Measurements from ENCODE around the gene FIGNL2. TPM values are rescaled to one million over a fixed set of nuclear protein-coding genes. Genes with fewer than 3 reads are reported as not detected.

Gene FIGNL2
- total RNA-seq, 1 donor from 2014 or later: 9.3 TPM

DNA sequence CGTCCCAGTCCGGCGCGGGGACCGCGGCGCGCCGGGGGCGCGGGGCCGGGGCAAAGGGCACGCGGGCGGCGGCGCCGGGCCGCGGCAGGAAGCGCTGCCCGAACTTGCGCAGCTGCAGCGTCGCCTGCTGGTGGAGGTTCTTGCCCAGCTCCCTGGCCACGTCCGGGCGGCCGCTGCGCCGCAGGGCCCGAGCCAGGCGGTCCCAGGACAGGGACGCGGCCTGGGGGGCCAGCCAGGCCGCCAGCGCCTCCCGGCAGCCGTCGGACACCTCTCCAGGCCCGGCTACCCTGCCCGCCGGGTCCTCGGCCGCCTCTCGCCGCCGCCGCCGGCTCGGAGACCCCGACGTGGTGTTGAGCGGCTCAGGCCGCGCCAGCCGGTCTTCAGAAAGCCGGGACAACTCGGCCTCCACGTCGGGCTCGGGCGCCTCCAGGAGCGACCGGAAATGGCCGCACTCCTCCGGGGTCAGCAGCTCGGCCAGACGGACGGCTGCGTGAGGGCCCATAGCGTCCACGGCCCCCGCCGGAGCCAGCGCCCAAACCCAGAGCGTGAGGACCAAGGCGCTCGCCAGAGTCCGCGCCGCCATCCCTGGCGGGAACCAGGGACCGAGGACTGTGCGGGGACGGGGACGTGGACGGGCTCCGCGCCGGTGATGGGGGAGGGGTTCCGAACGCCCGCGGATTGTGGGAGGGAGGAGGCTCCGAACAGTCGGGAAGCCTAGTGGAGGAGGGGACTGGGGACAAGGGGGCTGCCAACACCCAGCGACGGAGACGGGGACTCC lies 34.0 kb downstream of the FIGNL2 start:
- Histone ChIP-seq H3F3A (ENCODE audit: low read depth) (peaks cover 32% of the 10 kb centered on the region), H3K4me1 (no peaks in the 10 kb centered on the region), H2AFZ (replicated peaks) (peak overlapping the region; percentile 70), H3K4me2 (peak overlapping the region; percentile 81), H3K27ac (no peak overlapping the region), H3K36me3 (no peaks in the 10 kb centered on the region), H3K4me3 (peak overlapping the region; percentile 60), H3K9ac (peak overlapping the region; percentile 6), H4K20me1 (ENCODE audit: low read depth) (peaks cover 23% of the 10 kb centered on the region), H3K27me3 (peaks cover 31% of the 10 kb centered on the region), H3K9me3 (ENCODE audit: low read depth) (no peaks in the 10 kb centered on the region), H3K79me2 (ENCODE audit: low read depth) (no peaks in the 10 kb centered on the region)
- DNase-seq (ENCODE audit: low spot score): peak; percentile 92
- Mint-ChIP-seq H3K9me3 (no peaks in the 10 kb centered on the region), H3K36me3 (peaks cover 4% of the 10 kb centered on the region), H3K4me3 (peak overlapping the region; percentile 83), H3K4me1 (peaks cover 23% of the 10 kb centered on the region), H3K27me3 (ENCODE audit: insufficient read depth, low read depth) (peaks cover 33% of the 10 kb centered on the region), H3K27ac (no peak overlapping the region)
- peak; percentile 43 for TF ChIP-seq EZH2phosphoT487 (IDR thresholded peaks at IDR 0.05)
- TF ChIP-seq, protein P1, sequence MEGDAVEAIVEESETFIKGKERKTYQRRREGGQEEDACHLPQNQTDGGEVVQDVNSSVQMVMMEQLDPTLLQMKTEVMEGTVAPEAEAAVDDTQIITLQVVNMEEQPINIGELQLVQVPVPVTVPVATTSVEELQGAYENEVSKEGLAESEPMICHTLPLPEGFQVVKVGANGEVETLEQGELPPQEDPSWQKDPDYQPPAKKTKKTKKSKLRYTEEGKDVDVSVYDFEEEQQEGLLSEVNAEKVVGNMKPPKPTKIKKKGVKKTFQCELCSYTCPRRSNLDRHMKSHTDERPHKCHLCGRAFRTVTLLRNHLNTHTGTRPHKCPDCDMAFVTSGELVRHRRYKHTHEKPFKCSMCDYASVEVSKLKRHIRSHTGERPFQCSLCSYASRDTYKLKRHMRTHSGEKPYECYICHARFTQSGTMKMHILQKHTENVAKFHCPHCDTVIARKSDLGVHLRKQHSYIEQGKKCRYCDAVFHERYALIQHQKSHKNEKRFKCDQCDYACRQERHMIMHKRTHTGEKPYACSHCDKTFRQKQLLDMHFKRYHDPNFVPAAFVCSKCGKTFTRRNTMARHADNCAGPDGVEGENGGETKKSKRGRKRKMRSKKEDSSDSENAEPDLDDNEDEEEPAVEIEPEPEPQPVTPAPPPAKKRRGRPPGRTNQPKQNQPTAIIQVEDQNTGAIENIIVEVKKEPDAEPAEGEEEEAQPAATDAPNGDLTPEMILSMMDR (IDR thresholded peaks at IDR 0.05): peak; percentile 64
- TF ChIP-seq EZH2 (IDR thresholded peaks at IDR 0.05): peak; percentile 74

DNA sequence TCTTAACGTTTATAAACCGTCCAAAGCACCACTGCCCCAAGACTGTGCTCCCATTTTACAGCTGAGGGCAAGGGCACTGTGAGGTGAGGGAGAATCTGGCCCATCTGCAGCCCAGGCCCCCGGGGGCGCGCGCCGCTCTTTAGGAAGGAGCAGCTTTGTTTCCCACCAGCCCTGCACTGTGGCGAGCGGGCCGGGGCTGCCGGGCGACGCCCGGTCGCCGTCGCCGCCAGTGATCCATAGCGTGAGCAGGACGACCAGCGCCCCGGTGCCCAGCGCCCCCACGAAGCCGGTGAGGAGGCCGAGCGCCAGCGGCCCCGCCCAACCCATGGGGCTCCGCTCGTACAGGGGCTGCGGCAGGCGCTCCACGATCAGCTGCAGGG lies 34.6 kb downstream of the FIGNL2 start:
- H3K4me1 ChIP-seq: no peaks in the 10 kb centered on the region
- no peak overlapping the region for H3K9ac ChIP-seq
- H3K4me3 ChIP-seq: peak overlapping the region; percentile 60
- peak overlapping the region; percentile 66 for H3K4me3 Mint-ChIP-seq
- no peak overlapping the region for H3K27ac Mint-ChIP-seq
- peaks cover 30% of the 10 kb centered on the region for H3F3A ChIP-seq (ENCODE audit: low read depth)
- H3K9me3 ChIP-seq (ENCODE audit: low read depth): no peaks in the 10 kb centered on the region
- peaks cover 33% of the 10 kb centered on the region for H3K27me3 Mint-ChIP-seq (ENCODE audit: insufficient read depth, low read depth)
- TF ChIP-seq, protein P1 (IDR thresholded peaks at IDR 0.05): no peak
- no peak for TF ChIP-seq EZH2phosphoT487 (IDR thresholded peaks at IDR 0.05)
- TF ChIP-seq EZH2 (IDR thresholded peaks at IDR 0.05): no peak
- H3K79me2 ChIP-seq (ENCODE audit: low read depth): no peaks in the 10 kb centered on the region
- peaks cover 23% of the 10 kb centered on the region for H3K4me1 Mint-ChIP-seq
- peaks cover 4% of the 10 kb centered on the region for H3K36me3 Mint-ChIP-seq
- peak overlapping the region; percentile 13 for H2AFZ ChIP-seq (replicated peaks)
- peak overlapping the region; percentile 81 for H3K4me2 ChIP-seq
- no peak for DNase-seq (ENCODE audit: low spot score)
- no peak overlapping the region for H3K27ac ChIP-seq
- H4K20me1 ChIP-seq (ENCODE audit: low read depth): peaks cover 17% of the 10 kb centered on the region
- peaks cover 31% of the 10 kb centered on the region for H3K27me3 ChIP-seq
- no peaks in the 10 kb centered on the region for H3K36me3 ChIP-seq
- no peaks in the 10 kb centered on the region for H3K9me3 Mint-ChIP-seq

DNA sequence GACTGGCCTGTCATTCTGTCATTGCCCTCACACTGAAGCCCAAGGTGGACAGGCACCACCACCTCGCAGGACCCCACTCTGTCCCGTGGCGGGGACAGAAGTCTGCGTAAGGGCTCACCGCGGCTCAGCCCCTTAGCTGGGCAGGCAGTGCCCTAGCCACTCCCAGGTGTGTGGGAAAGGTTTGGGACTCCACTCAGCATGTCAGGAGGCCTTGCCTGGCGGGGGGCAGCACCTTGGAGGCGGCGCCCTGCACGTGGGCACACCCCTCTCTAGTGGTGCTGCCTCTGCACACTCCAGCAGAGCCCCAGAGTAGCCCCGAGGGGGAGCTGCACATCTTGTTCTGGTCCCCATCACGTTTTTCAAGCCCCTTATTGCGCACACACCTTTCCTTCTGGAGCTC lies 35.6 kb downstream of the FIGNL2 start:
- H3K27me3 ChIP-seq: peaks cover 31% of the 10 kb centered on the region
- H3F3A ChIP-seq (ENCODE audit: low read depth): peaks cover 30% of the 10 kb centered on the region
- no peak overlapping the region for H3K27ac ChIP-seq
- Mint-ChIP-seq H3K27ac (no peak overlapping the region), H3K9me3 (no peaks in the 10 kb centered on the region), H3K4me1 (peaks cover 25% of the 10 kb centered on the region), H3K36me3 (peaks cover 4% of the 10 kb centered on the region), H3K27me3 (ENCODE audit: insufficient read depth, low read depth) (peaks cover 31% of the 10 kb centered on the region), H3K4me3 (peak overlapping the region; percentile 73)
- H4K20me1 ChIP-seq (ENCODE audit: low read depth): peaks cover 10% of the 10 kb centered on the region
- H3K4me1 ChIP-seq: no peaks in the 10 kb centered on the region
- TF ChIP-seq EZH2 (IDR thresholded peaks at IDR 0.05) (no peak), EZH2phosphoT487 (IDR thresholded peaks at IDR 0.05) (no peak)
- TF ChIP-seq, protein P1 (IDR thresholded peaks at IDR 0.05): no peak
- no peaks in the 10 kb centered on the region for H3K9me3 ChIP-seq (ENCODE audit: low read depth)
- no peaks in the 10 kb centered on the region for H3K36me3 ChIP-seq
- DNase-seq (ENCODE audit: low spot score): no peak
- no peak overlapping the region for H3K9ac ChIP-seq
- H2AFZ ChIP-seq (replicated peaks): no peak overlapping the region
- H3K4me3 ChIP-seq: no peak overlapping the region
- no peaks in the 10 kb centered on the region for H3K79me2 ChIP-seq (ENCODE audit: low read depth)
- H3K4me2 ChIP-seq: no peak overlapping the region
